ENCODE results near the gene ENPP4. TPM values are rescaled to one million over a fixed set of nuclear protein-coding genes. Genes with fewer than 3 reads are reported as not detected.
"Not testable (repeated sequence)": the region's sequence is repeated elsewhere in the genome, so short reads cannot be mapped to it uniquely, and the experiment has no call there.

The ENPP4 gene
- total RNA-seq, 2 donors from 2014 or later, result 16.9 to 17.5 TPM

DNA sequence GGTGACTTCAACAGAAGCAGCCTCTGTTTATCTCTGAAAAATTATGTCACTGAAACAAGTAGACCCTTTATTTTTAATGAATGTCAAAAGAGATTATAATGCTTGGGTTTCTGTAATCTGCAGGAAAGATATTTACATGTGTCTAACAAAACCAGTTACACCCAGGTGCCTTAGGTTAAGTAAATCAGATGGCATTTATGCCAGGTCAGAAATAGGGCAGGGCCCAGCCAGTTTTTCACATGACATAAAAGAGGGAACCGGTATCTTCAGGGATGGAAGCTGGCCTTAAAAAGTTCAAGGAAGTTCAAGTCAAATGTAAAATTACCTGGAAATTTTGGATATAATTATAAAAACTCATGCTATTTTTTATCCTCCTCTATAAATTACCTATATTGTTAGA lies 14.2 kb upstream of the ENPP4 start:
- Histone ChIP-seq H3K4me3 (no peak overlapping the region), H3K4me1 (replicated peaks) (no peaks in the 10 kb centered on the region), H3K36me3 (no peaks in the 10 kb centered on the region), H3K27me3 (replicated peaks; ENCODE audit: insufficient read depth) (no peaks in the 10 kb centered on the region), H3K9me3 (no peaks in the 10 kb centered on the region), H3K27ac (no peak overlapping the region)
- TF ChIP-seq POLR2AphosphoS5 (IDR thresholded peaks at IDR 0.05), result no peak
- TF ChIP-seq, protein P1, sequence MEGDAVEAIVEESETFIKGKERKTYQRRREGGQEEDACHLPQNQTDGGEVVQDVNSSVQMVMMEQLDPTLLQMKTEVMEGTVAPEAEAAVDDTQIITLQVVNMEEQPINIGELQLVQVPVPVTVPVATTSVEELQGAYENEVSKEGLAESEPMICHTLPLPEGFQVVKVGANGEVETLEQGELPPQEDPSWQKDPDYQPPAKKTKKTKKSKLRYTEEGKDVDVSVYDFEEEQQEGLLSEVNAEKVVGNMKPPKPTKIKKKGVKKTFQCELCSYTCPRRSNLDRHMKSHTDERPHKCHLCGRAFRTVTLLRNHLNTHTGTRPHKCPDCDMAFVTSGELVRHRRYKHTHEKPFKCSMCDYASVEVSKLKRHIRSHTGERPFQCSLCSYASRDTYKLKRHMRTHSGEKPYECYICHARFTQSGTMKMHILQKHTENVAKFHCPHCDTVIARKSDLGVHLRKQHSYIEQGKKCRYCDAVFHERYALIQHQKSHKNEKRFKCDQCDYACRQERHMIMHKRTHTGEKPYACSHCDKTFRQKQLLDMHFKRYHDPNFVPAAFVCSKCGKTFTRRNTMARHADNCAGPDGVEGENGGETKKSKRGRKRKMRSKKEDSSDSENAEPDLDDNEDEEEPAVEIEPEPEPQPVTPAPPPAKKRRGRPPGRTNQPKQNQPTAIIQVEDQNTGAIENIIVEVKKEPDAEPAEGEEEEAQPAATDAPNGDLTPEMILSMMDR (IDR thresholded peaks at IDR 0.05), result no peak
- TF ChIP-seq POLR2A (IDR thresholded peaks at IDR 0.05), result no peak
- 83% methylated on average over 1 of the region's 1 CpG for WGBS
- DNase-seq (ENCODE audit: low spot score), result no peak
- intact Hi-C loops (cut with DNase I), result no loop called here

DNA sequence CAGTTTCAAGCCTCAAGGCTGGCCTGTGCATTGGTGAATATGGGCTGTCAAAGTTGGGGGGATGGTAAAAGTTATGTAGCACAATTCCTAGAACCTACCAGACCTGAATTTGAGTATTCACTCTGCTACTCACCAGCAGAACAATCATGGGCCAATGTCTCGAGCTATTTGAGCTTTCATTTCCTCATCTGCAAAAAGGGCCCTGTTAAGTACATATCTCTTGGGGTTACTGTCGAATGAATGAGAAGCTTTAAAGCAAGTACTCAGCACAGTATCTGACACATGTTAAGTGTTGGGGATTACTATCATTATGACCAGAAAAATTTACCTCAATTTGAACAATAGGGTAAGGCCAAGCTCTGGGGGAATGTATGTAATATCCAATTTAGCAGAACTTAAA lies 13.5 kb upstream of the ENPP4 start:
- H3K9me3 ChIP-seq, result no peaks in the 10 kb centered on the region
- TF ChIP-seq POLR2A (IDR thresholded peaks at IDR 0.05) (no peak), POLR2AphosphoS5 (IDR thresholded peaks at IDR 0.05) (no peak)
- TF ChIP-seq, protein P1 (IDR thresholded peaks at IDR 0.05), result no peak
- no peaks in the 10 kb centered on the region for H3K4me1 ChIP-seq (replicated peaks)
- intact Hi-C loops (cut with DNase I), result no loop called here
- no peak for DNase-seq (ENCODE audit: low spot score)
- H3K27me3 ChIP-seq (replicated peaks; ENCODE audit: insufficient read depth), result no peaks in the 10 kb centered on the region
- no peak overlapping the region for H3K4me3 ChIP-seq
- WGBS, result 91% methylated on average over 2 of the region's 2 CpGs
- H3K36me3 ChIP-seq, result no peaks in the 10 kb centered on the region
- no peak overlapping the region for H3K27ac ChIP-seq

DNA sequence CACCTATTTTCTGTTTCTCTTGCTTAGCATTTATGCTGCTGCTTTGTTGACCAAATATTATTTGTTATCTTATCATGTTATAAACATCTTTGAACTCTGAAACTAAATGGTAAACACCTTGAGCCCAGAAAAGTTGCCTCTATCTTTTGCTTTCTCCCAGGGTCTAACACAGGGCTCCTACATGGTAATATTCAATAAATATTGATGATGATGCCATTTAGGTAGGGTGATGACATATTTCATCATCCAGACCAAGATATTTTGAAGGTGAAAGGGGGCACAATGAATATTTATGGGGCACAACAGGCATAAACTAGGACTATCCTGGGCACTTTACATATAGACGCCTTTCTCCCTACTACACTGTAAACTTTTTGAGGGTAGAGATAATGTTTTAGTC lies 11.6 kb upstream of the ENPP4 start:
- H3K9me3 ChIP-seq, result no peaks in the 10 kb centered on the region
- no peaks in the 10 kb centered on the region for H3K27me3 ChIP-seq (replicated peaks; ENCODE audit: insufficient read depth)
- TF ChIP-seq, protein P1 (IDR thresholded peaks at IDR 0.05), result no peak
- TF ChIP-seq POLR2AphosphoS5 (IDR thresholded peaks at IDR 0.05) (no peak), POLR2A (IDR thresholded peaks at IDR 0.05) (no peak)
- no peak overlapping the region for H3K27ac ChIP-seq
- no peaks in the 10 kb centered on the region for H3K4me1 ChIP-seq (replicated peaks)
- whole genome bisulfite sequencing, result 94% methylated on average over 1 of the region's 1 CpG
- DNase-seq (ENCODE audit: low spot score), result no peak
- no peaks in the 10 kb centered on the region for H3K36me3 ChIP-seq
- intact Hi-C loops (cut with DNase I), result no loop called here
- H3K4me3 ChIP-seq, result no peak overlapping the region

DNA sequence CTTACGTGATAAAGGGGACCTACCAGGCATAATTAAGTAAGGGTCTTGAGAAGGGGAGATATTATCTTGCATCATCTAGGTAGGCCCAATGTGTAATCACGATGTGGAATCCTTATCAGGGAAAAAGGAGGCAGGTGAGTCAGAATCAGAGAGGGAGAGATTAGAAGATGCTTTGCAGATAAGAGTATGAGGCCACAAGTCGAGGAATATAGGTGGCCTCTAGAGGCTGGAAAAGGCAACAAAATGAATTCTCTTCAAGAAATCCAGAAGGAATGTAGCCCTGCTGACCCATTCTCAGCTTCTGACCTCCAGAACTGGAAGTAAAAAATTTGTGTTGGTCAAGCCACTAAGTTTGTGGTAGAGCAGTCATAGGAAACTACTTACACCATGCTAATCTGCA lies 11.0 kb upstream of the ENPP4 start:
- intact Hi-C loops (cut with DNase I), result no loop called here
- 90% methylated on average over 3 of the region's 3 CpGs for WGBS

DNA sequence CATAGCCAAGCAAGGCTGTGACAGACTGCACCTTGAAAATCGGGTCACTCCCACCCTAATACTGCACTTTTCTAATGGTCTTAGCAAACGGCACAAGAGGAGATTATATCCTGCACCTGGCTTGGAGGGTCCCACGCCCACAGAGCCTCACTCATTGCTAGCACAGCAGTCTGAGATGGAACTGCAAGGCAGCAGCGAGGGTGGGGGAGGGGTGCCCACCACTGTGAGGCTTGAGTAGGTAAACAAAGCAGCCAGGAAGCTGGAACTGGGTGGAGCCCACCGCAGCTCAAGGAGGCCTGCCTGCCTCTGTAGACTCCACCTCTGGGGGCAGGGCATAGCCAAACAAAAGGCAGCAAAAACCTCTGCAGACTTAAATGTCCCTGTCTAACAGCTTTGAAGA lies 10.1 kb upstream of the ENPP4 start:
- 68% methylated on average over 5 of the region's 5 CpGs for WGBS
- H3K36me3 ChIP-seq; H3K4me1 ChIP-seq (replicated peaks); H3K4me3 ChIP-seq; DNase-seq (ENCODE audit: low spot score); H3K27me3 ChIP-seq (replicated peaks; ENCODE audit: insufficient read depth); H3K9me3 ChIP-seq; intact Hi-C loops (cut with DNase I); H3K27ac ChIP-seq: not testable (repeated sequence)

More for the DNA sequence above, 11.0 kb upstream of the ENPP4 start:
- Histone ChIP-seq H3K9me3 (no peaks in the 10 kb centered on the region), H3K36me3 (no peaks in the 10 kb centered on the region), H3K27me3 (replicated peaks; ENCODE audit: insufficient read depth) (no peaks in the 10 kb centered on the region), H3K4me3 (no peak overlapping the region), H3K4me1 (replicated peaks) (no peaks in the 10 kb centered on the region), H3K27ac (no peak overlapping the region)
- TF ChIP-seq POLR2AphosphoS5 (IDR thresholded peaks at IDR 0.05) (no peak), POLR2A (IDR thresholded peaks at IDR 0.05) (no peak)
- TF ChIP-seq, protein P1 (IDR thresholded peaks at IDR 0.05), result no peak
- no peak for DNase-seq (ENCODE audit: low spot score)

Data from prostate gland (tissue), 2 donors.